GM12891 (cell line): Measurements from ENCODE around the gene KCNIP4.
"Not testable (repeated sequence)": the region's sequence is repeated elsewhere in the genome, so short reads cannot be mapped to it uniquely, and the experiment has no call there.

ENCODE experiments used
- DNase-seq: peaks from one replicate; pipeline ENCODE4 v3.0.0; 2011; ENCODE audit warnings: low spot score; ENCODE audit not compliant: insufficient read length
- FAIRE-seq: peaks from 2 replicates; lab custom pipeline; 2011; peaks lifted over from hg19 to GRCh38; lab: Jason Lieb, UNC
- PAX5 ChIP-seq: IDR thresholded peaks from 2 replicates; pipeline ENCODE4 v1.6.1; 2011; ENCODE audit warnings: low read length, moderate library complexity, mild to moderate bottlenecking; ENCODE audit not compliant: insufficient read depth, severe bottlenecking
- POLR2A ChIP-seq: IDR thresholded peaks from 2 replicates; pipeline ENCODE4 v1.6.1; 2011; ENCODE audit warnings: low read depth, low read length, control low read depth
- POLR2AphosphoS5 ChIP-seq: IDR thresholded peaks from 2 replicates; pipeline ENCODE4 v1.6.1; 2011; ENCODE audit warnings: low read depth, low read length, control low read depth
- POU2F2 ChIP-seq: IDR thresholded peaks from 2 replicates; pipeline ENCODE4 v1.6.1; 2011; ENCODE audit warnings: low read depth, mild to moderate bottlenecking, control low read depth, low read length, moderate library complexity
- SPI1 ChIP-seq: IDR thresholded peaks from 2 replicates; pipeline ENCODE4 v1.6.1; 2011; ENCODE audit warnings: low read depth, low read length, control low read depth
- TAF1 ChIP-seq: IDR thresholded peaks from 2 replicates; pipeline ENCODE4 v1.6.1; 2011; ENCODE audit warnings: low read depth, low read length, control low read depth

KCNIP4 gene

DNA sequence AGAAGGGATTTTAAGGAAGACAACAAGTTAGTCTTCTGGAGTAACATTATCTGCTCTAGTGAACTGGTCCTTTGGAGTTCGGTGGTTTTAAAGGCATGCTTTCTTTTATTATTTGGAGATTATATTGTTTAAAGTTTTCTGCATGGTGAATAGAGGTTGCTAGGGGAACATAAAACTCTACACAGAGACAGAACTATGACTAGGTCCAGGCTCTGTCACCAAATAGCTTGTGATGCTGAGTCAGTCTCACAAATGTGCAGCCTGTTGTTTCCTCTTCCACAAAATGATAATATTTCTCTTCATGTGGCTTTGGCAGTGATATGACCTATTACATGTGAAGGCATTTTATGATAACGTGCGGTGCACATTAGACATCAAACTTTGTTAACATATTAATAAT lies 1115.7 kb downstream of the KCNIP4 start:
- FAIRE-seq, result no peak
- TF ChIP-seq SPI1 (no peak), POLR2A (no peak), POU2F2 (no peak), TAF1 (no peak), POLR2AphosphoS5 (no peak), PAX5 (no peak)
- DNase-seq, result no peak

- no peak for TF ChIP-seq POU2F2
- TF ChIP-seq POLR2A, result no peak
- TF ChIP-seq POLR2AphosphoS5, result no peak
- no peak for TF ChIP-seq PAX5
- TF ChIP-seq SPI1, result no peak
- TF ChIP-seq TAF1, result no peak
- FAIRE-seq, result no peak
- no peak for DNase-seq
Measured at GRCh38 chr4:20831746-20832145, 1116.8 kb downstream of the KCNIP4 start.

DNA sequence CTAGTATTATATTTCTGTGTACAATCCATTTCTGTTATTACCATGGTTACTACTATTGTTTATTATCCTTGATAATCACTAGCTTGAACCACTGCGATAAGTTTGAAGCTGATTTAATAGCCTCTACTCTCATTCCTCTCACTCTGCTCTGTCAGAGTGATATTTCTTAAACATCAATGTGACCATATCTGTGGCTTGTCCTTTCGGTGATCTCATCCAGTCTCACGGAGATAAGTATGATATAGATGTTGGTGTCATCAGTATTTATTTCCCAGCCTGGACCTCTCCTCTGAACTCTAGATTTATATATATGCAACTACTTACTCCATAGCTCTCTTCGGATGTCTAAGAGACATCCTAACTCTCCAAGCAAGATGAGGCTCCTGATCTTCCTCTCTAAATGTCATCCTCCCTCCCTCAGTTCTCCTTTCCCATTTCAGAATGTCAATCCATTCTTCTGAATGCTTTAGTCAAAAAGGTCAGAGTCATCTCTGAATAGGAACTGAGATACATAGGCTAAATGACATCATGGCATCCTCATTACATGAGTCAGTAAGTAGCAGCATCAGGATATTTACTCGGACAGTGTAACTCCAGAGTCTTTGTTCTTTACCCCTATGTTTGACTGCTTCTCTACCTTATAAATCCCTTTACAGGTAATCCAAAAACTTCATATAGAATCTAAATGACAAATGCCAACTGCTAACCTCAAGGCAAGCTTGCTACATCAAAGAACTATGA lies 1118.8 kb downstream of the KCNIP4 start:
- FAIRE-seq, result no peak
- TF ChIP-seq POLR2AphosphoS5, result no peak
- TF ChIP-seq POU2F2, result no peak
- TF ChIP-seq SPI1, result no peak
- no peak for TF ChIP-seq TAF1
- no peak for TF ChIP-seq POLR2A
- no peak for TF ChIP-seq PAX5
- DNase-seq, result no peak

DNA sequence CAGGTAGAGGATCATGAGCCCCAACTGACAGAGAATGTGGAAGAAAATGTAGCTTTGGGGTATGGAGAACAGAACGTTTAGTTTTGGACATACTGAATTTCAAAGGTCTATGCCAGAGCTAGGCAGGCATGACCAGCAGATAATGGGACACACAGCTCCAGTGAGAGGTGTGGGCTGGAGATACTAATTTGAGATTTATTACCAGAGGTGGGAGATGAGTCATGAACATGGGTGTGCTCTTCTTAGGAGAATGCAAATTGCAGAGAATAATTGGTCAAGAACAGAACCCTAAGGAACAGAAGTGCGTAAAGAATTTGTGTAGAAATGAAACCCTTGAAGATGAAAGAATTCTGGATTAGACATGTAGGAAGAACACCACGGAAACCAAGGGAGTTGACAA lies 1123.1 kb downstream of the KCNIP4 start:
- FAIRE-seq (no peak), DNase-seq (no peak)
- TF ChIP-seq TAF1, result no peak
- TF ChIP-seq POU2F2, result no peak
- TF ChIP-seq SPI1, result no peak
- no peak for TF ChIP-seq POLR2A
- no peak for TF ChIP-seq PAX5
- no peak for TF ChIP-seq POLR2AphosphoS5

DNA sequence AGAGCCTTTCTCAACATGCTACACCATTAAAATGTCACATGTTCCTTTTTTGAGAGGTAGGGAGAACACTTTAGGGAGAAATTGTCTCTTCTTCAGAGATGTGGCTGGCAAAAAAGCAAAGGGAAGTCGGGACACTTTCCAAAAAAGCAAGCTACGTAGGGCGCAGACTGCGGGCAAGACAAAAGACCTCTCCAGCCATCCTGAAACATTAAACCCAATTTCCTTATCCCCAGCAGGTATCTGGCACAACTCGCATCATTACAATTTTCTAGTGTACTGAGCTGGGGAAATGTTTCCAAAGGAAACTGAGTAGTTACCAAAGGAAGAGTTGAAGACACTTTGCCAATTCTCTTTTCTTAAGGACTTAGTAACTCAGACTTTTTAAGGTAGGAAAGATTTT lies 1132.3 kb downstream of the KCNIP4 start:
- FAIRE-seq, result no peak
- TF ChIP-seq SPI1, result no peak
- no peak for TF ChIP-seq POLR2A
- TF ChIP-seq TAF1, result no peak
- no peak for TF ChIP-seq POLR2AphosphoS5
- TF ChIP-seq POU2F2, result no peak
- TF ChIP-seq PAX5, result no peak
- no peak for DNase-seq

DNA sequence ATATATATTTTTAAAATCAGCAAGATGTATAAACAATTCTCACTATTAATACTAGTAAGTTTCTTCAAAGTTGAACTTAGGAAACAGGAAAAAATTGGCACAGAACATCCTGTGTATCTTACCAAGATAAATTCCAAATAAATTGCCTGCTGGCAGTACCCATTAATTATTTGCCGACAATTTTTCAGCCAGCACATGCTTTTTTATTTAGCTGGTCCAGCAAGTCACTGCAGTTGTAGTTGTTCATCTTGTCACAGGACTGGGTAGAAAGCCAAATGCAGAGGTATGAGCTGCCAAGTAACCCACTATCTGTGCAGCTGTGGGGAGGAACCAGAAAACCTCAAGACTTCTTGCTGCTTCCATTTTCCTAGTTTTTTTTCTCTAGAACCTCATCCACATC lies 1134.9 kb downstream of the KCNIP4 start:
- DNase-seq (no peak), FAIRE-seq (no peak)
- TF ChIP-seq POLR2A (no peak), TAF1 (no peak), POU2F2 (no peak), SPI1 (no peak), PAX5 (no peak), POLR2AphosphoS5 (no peak)

- no peak for DNase-seq
- TF ChIP-seq TAF1 (no peak), POLR2A (no peak), POU2F2 (no peak), POLR2AphosphoS5 (no peak), SPI1 (no peak), PAX5 (no peak)
- FAIRE-seq, result no peak
Measured at GRCh38 chr4:20809812-20810211, 1138.8 kb downstream of the KCNIP4 start.

DNA sequence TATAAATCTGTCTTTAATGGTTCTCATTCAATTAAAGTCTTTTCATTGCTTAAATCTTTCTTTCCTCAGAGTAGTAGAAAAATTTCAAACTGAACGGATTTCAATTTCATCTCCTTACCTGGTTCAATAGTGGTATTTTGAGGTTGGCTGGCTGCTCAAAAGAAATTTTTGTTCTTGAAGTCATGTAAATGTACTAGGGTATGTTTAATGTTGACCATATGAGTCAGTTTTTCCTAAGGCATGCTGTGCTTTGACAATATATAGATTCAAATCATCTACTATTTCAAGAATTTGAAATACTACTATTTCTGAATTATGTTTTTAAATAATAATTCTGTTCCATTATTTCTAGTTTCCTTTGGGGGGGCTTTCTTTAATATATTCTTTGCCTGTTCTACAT lies 1142.9 kb downstream of the KCNIP4 start:
- DNase-seq, result no peak
- FAIRE-seq, result no peak
- no peak for TF ChIP-seq SPI1
- TF ChIP-seq POLR2AphosphoS5, result no peak
- TF ChIP-seq POLR2A, result no peak
- no peak for TF ChIP-seq PAX5
- TF ChIP-seq POU2F2, result no peak
- TF ChIP-seq TAF1, result no peak

GRCh38 chr4:20787940-20788665 lies 1160.5 kb downstream of the KCNIP4 start:
- FAIRE-seq (no peak), DNase-seq (no peak)
- TF ChIP-seq POLR2A (no peak), PAX5 (no peak), POU2F2 (no peak), POLR2AphosphoS5 (no peak), SPI1 (no peak), TAF1 (no peak)

DNA sequence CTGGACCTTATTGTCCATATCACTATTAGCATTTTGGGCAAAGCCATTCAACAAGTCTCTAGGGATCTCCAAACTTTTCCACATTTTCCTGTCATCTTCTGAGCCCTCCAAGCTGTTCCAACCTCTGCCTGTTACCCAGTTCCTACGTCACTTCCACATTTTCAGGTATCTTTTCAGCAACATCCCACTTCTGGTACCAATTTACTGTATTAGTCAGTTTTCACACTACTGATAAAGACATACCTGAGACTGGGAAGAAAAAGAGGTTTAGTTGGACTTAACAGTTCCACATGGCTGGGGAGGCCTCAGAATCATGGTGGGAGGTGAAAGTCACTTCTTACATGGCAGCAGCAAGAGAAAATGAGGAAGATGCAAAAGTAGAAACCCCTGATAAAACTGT lies 1165.4 kb downstream of the KCNIP4 start:
- FAIRE-seq, DNase-seq: not testable (repeated sequence)
